NCI-H1436 (cell line): ENCODE data around the gene RNF157.
"Not testable (repeated sequence)": the region's sequence is repeated elsewhere in the genome, so short reads cannot be mapped to it uniquely, and the experiment has no call there.

ENCODE experiments used
- DNase-seq: peaks from one replicate; lab custom pipeline; 2025; lab: John Stamatoyannopoulos, UW

RNF157 gene

DNA sequence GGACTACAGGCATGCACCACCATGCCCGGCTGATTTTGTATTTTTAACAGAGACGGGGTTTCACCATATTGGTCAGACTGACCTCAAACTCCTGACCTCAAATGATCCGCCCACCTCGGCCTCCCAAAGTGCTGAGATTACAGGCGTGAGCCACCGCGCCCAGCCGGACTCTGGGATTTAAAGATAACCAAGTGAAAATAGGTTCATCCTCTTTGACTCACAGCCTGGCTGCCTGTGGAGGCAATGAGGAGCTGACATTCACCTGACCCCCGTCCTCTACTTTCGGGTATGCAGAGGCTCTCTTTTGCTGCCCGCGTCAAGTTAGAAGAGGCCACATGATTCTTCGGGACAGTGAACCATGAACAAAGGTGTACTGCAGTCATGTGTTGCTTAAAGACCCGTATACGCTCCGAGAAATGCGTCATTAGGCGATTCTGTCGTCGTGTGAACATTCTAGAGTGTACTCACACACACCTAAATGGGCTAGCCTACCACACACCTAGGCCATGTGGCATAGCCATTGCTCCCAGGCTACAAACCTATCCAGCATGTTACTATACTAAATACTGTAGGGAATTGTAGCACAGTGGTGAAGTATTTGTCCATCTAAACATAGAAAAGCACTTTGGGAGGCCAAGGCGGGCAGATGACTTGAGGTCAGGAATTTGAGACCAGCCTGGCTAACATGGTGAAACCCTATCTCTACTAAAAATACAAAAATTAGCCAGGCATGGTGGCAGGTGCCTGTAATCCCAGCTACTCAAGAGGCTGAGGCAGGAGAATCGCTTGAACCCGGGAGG, 12.9 kb upstream of the RNF157 start:
- not testable (repeated sequence) for DNase-seq

- DNase-seq = no peak
Observed at GRCh38 chr17:76252040-76252954, 12.0 kb upstream of the RNF157 start.

GRCh38 chr17:76251478-76252039, 11.3 kb upstream of the RNF157 start:
- DNase-seq = no peak

DNA sequence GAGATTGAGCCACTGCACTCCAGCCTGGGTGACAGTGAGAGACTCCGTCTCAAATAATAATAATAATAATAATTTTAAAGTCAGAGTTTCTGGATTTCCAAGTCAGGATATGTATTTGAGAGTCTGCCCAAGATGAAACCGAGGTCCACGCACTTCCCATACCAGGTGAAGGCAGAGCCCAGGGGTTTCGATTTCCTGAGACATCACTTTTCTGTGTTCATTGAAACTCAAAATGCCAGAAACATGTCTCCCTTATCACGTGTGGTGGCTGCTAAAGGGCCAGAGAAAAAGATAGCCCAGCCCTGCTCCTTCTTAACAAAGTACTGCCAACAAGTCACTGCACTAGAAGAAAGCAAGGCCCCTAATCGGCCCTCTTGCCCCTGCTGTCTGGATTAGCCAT, 9.8 kb upstream of the RNF157 start:
- no peak for DNase-seq

DNA sequence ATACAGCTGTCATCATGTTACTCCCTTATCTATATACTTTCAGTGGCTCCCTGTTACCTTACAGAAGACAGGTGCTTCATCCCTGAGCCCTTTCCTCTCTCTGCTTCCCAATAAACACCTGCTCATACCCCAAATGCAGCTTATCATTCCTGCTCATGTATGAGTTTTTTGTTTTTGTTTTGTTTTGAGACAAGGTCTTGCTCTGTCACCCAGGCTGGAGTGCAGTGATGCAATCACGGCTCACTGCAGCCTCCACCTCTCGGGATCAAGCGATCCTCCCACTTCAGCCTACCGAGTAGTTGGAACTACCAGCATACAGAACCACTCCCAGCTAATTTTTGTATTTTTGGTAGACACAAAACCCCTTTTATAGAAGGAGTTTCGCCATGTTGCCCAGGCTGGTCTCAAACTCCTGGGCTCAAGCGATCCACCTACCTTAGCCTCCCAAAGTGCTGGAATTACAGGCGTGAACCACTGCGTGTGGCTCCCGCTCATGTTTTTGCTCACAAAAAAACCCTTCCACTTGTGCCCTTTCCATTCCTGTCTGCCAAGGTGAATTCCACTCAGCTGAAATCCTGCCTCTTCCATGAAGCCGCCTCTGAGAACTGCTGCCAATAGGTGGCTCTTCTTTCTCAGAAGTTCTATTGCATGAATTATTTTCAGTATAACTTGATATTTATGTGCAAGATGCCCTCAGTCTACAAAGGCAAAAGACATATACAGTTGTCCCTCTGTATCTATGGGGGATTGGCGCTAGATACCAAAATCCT, 7.9 kb upstream of the RNF157 start:
- DNase-seq = no peak

- no peak for DNase-seq
Observed at GRCh38 chr17:76247304-76247703, 7.0 kb upstream of the RNF157 start.

- no peak for DNase-seq
Observed at GRCh38 chr17:76246080-76247066, 6.1 kb upstream of the RNF157 start.

DNA sequence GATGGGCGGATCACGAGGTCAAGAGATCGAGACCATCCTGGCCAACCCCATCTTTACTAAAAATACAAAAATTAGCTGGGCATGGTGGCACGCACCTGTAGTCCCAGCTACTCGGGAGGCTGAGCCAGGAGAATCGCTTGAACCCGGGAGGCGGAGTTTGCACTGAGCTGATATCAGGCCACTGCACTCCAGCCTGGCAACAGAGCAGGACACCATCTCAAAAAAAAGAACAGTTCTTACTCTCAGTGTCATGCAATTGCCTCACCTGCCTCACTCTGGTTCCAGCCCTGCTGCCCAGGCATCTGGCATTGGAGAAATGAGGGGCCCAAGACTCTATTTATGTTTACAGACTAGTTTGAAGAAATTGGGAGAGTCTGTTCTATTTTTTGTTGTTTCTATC, 4.4 kb upstream of the RNF157 start:
- DNase-seq = not testable (repeated sequence)

- no peak for DNase-seq
Observed at GRCh38 chr17:76243826-76244679, 3.8 kb upstream of the RNF157 start.

DNA sequence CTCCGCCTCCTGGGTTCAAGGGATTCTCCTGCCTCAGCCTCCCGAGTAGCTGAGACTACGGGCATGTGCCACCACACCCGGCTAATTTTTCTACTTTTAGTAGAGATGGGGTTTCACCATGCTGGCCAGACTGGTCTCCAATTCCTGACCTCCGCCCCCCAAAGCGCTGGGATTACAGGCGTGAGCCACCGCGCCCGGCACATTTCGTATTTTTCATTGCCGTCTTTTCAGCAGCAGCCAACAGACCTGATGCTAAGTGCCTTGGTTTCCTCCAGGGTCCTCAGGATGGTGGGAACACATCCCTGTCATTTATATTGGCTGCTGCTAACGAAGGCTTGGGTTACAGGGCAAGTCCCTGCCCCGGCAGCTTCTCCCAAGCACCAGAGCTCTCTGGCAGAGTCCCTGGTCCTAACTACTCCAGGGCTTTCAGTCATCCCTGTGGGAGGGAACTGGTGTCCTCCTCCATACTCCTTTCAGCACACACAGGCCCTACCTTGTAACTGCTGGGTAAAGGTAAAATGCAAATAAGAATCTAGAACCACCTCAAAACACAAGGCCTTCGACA, 1.5 kb upstream of the RNF157 start:
- no peak for DNase-seq

DNA sequence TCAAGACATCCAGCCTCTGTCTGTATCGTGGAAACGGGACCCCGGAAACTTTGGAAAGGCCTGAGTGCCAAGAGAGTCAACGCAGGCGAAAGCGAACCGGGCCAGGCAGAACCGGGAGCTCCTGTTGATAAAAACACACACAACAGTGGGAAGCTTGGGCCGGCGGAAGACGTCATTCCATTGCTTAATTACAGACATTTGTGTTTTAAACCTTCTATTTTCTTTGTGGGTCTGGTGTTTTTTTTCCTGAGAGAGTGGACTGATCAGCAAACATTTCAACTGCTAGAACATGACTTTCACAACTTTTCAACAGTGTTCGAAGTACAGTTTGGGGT, 878 bp upstream of the RNF157 start:
- no peak for DNase-seq

- no peak for DNase-seq
Observed at GRCh38 chr17:76239538-76240274, 587 bp downstream of the RNF157 start.

DNA sequence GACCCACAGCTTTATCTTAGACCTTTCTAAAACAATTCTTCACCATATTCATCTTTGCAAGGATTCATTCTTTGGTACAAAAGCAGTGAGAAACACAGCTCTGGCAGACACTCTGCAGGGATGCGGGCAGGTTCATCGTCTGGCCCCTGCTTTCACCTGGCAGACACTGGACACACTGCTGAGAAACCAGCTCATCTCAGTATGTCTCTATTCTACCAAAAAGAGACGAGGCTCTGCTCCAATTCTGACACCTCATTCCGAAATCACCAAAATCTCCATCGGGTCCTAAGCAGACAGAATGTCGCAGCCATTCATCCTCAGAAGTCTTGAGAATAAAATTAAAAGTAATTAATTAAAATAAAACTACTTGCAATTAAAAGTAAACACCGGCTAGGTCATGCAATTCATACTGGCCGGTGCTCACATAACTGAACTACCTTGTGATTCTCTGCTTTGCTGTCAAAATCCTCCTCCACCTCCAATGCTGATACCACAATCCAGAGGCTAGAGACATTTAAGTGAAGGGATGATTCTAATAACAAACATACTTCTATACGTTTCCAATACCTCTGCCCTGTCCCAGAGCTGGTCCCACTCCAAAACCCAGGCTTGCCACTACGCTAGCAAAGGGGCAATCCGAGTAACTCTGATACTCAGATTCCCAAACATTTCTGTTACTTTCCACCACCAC, 1.3 kb downstream of the RNF157 start:
- DNase-seq = no peak

- DNase-seq = no peak
Observed at GRCh38 chr17:76237859-76238313, 2.4 kb downstream of the RNF157 start.

GRCh38 chr17:76236603-76237002, 3.7 kb downstream of the RNF157 start:
- DNase-seq = no peak

- no peak for DNase-seq
Observed at GRCh38 chr17:76235883-76236282, 4.4 kb downstream of the RNF157 start.

GRCh38 chr17:76234354-76234679, 6.0 kb downstream of the RNF157 start:
- no peak for DNase-seq

DNA sequence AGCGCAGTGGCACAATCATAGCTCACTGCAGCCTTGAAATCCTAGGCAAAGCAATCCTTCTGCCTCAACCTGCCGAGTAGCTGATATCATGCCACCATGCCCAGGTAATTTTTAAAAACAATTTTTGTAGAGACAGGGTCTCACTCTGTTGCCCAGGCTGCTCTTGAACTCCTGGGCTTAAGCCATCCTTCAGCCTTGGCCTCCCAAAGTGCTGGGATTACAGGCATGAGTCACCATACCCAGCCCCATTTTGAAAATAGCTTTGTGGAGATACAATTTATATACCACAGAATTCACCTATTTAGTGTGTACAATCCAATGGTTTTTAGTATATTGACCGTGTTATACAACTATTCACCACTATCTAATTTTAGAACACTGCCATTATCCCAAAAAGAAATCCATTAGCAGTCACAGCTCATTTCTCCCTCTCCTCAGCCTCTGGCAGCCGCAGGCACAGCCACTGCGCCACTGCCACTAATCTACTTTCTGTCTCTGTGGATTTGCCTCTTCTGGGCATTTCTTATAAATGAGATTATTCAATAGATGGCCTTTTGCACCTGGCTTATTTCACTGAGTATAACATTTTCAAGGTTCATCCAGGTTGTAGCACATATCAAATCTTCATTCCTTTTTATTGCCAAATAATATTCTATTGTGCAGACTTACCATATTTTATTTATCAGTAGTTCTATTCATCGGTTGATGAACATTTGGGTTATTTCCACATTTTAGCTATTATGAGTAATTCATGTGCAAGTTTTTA, 6.5 kb downstream of the RNF157 start:
- DNase-seq = no peak
